Suprapubic skin (tissue), 3 donors: ENCODE data around the gene NEK8.

Experiments used
- EP300 ChIP-seq: sonication (generic); formaldehyde crosslinking; IDR thresholded peaks from one replicate; pipeline ENCODE4 v1.6.1; 2017; ENCODE audit warnings: antibody characterized with exemption
- POLR2A ChIP-seq, 2 donors: fragments of 450-650 bp; IDR thresholded peaks; one replicate each; pipeline ENCODE4 v1.6.1; 2017; ENCODE audit warnings: antibody characterized with exemption in 2 of 2, mild to moderate bottlenecking in 2 of 2, moderate library complexity in 2 of 2
- TF ChIP-seq, protein P1 (sequence below), 2 donors: fragments of 200-600 bp in 1 of 2; fragments of 450-650 bp in 1 of 2; sonication (generic) in 1 of 2; IDR thresholded peaks; one replicate each; pipeline ENCODE4 v1.5.1; 2016 to 2019; ENCODE audit warnings: antibody characterized with exemption in 2 of 2, mild to moderate bottlenecking in 1 of 2, moderate library complexity in 1 of 2

DNA sequence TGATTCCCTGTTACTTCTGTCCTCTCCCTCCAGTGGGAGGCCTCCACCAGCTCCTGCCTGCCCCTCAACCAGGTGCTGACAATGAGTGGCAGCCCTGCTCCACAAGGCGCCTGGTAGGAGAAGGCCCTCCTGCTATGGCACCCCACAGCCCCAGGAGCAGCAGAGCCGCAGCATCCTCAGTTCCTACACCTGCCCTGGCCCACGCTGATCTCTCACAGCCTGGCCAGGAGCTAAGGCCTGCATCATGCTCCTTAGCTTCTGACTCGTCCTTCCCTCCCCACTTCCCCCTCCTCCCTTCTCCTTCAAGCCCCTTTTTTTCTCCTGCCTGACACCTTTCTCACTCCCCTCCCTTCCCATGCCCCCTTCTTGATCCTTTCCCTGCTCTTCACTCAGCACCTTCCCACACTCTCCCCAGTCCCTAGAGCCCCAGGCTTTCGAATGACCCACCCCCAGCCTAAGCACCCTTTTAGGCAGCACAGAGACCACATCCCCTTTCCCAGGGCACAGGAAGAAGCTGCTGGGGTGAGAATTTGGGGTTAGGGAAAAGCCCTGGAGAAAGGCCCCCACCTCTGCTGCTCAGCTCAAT is 23.4 kb upstream of the NEK8 start:
- TF ChIP-seq, protein P1, sequence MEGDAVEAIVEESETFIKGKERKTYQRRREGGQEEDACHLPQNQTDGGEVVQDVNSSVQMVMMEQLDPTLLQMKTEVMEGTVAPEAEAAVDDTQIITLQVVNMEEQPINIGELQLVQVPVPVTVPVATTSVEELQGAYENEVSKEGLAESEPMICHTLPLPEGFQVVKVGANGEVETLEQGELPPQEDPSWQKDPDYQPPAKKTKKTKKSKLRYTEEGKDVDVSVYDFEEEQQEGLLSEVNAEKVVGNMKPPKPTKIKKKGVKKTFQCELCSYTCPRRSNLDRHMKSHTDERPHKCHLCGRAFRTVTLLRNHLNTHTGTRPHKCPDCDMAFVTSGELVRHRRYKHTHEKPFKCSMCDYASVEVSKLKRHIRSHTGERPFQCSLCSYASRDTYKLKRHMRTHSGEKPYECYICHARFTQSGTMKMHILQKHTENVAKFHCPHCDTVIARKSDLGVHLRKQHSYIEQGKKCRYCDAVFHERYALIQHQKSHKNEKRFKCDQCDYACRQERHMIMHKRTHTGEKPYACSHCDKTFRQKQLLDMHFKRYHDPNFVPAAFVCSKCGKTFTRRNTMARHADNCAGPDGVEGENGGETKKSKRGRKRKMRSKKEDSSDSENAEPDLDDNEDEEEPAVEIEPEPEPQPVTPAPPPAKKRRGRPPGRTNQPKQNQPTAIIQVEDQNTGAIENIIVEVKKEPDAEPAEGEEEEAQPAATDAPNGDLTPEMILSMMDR (IDR thresholded peaks at IDR 0.05): no peak
- TF ChIP-seq POLR2A (IDR thresholded peaks at IDR 0.05) (no peak), EP300 (no peak)
